Measurements from ENCODE around the gene KMO.

KMO gene

GRCh38 chr1:241630476-241630875 lies 98.3 kb downstream of the KMO start:
- DNase-seq = no peak
- TF ChIP-seq, protein P1, sequence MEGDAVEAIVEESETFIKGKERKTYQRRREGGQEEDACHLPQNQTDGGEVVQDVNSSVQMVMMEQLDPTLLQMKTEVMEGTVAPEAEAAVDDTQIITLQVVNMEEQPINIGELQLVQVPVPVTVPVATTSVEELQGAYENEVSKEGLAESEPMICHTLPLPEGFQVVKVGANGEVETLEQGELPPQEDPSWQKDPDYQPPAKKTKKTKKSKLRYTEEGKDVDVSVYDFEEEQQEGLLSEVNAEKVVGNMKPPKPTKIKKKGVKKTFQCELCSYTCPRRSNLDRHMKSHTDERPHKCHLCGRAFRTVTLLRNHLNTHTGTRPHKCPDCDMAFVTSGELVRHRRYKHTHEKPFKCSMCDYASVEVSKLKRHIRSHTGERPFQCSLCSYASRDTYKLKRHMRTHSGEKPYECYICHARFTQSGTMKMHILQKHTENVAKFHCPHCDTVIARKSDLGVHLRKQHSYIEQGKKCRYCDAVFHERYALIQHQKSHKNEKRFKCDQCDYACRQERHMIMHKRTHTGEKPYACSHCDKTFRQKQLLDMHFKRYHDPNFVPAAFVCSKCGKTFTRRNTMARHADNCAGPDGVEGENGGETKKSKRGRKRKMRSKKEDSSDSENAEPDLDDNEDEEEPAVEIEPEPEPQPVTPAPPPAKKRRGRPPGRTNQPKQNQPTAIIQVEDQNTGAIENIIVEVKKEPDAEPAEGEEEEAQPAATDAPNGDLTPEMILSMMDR (IDR thresholded peaks at IDR 0.05) = no peak
- Histone ChIP-seq H3K27ac (no peak overlapping the region), H3K4me3 (no peak overlapping the region), H3K9me3 (no peaks in the 10 kb centered on the region), H3K36me3 (peaks cover 0 to 9% (median 4%) of the 10 kb centered on the region in 3 donors), H3K27me3 (no peaks in the 10 kb centered on the region), H3K4me1 (peaks cover 0 to 21% (median 0%) of the 10 kb centered on the region in 4 donors)
- intact Hi-C loops (cut with DNase I; ENCODE audit: low total_unique reads) = no loop called here

- intact Hi-C loops (cut with DNase I; ENCODE audit: low total_unique reads) = no loop called here
- H3K36me3 ChIP-seq = peaks cover 0 to 12% (median 4%) of the 10 kb centered on the region in 3 donors
- TF ChIP-seq, protein P1 (IDR thresholded peaks at IDR 0.05) = no peak
- peaks cover 0 to 21% (median 0%) of the 10 kb centered on the region in 4 donors for H3K4me1 ChIP-seq
- H3K4me3 ChIP-seq = no peak overlapping the region
- no peaks in the 10 kb centered on the region for H3K27me3 ChIP-seq
- DNase-seq = no peak
- H3K27ac ChIP-seq = no peak overlapping the region
- no peaks in the 10 kb centered on the region for H3K9me3 ChIP-seq
Measured at GRCh38 chr1:241630899-241631298, 98.7 kb downstream of the KMO start.

DNA sequence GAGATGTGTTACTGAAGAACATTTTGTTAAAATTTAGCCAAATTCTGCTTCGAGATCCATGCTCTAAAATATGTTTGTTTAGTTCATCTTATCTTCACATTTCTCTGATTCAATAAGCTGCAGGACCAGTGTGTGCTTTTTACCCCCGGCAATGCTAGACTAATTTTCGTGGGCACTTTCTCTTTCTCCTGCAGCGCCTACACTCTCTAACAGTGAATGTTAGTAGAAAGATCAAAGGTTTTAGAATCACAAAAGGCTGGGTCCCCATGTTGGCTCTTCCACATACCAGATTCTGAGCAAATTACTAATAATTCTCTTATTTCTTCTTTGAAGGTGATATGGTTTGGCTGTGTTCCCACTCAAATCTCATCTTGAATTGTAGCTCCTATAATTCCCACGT lies 99.5 kb downstream of the KMO start:
- intact Hi-C loops (cut with DNase I; ENCODE audit: low total_unique reads) = no loop called here
- DNase-seq = no peak
- TF ChIP-seq, protein P1 (IDR thresholded peaks at IDR 0.05) = no peak
- Histone ChIP-seq H3K9me3 (no peaks in the 10 kb centered on the region), H3K27ac (no peak overlapping the region), H3K27me3 (no peaks in the 10 kb centered on the region), H3K4me1 (peaks cover 0 to 25% (median 0%) of the 10 kb centered on the region in 4 donors), H3K36me3 (peaks cover 0 to 12% (median 4%) of the 10 kb centered on the region in 3 donors), H3K4me3 (no peak overlapping the region)

DNA sequence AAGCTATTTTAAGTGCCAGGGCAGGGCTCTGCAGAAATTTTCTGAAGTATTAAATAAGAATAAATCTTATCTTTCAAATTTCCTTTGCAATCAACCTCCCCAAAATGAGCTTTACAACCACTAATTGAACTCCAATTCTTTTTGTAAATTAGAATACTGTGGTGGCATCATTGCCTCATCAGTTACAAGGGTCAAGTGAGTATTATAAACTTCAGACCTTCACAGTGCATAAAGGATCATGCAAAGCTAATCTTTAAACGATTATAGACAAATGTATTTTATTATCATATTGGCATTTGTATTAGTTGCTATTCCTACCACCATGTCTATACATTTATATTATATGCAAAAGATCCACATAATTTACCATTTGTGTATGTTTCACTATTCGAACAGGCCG lies 100.8 kb downstream of the KMO start:
- H3K9me3 ChIP-seq = no peaks in the 10 kb centered on the region
- no peak overlapping the region for H3K4me3 ChIP-seq
- TF ChIP-seq, protein P1 (IDR thresholded peaks at IDR 0.05) = no peak
- peaks cover 0 to 12% (median 4%) of the 10 kb centered on the region in 3 donors for H3K36me3 ChIP-seq
- no peak for DNase-seq
- intact Hi-C loops (cut with DNase I; ENCODE audit: low total_unique reads) = no loop called here
- no peak overlapping the region for H3K27ac ChIP-seq
- no peaks in the 10 kb centered on the region for H3K27me3 ChIP-seq
- H3K4me1 ChIP-seq = peaks cover 0 to 31% (median 5%) of the 10 kb centered on the region in 4 donors

DNA sequence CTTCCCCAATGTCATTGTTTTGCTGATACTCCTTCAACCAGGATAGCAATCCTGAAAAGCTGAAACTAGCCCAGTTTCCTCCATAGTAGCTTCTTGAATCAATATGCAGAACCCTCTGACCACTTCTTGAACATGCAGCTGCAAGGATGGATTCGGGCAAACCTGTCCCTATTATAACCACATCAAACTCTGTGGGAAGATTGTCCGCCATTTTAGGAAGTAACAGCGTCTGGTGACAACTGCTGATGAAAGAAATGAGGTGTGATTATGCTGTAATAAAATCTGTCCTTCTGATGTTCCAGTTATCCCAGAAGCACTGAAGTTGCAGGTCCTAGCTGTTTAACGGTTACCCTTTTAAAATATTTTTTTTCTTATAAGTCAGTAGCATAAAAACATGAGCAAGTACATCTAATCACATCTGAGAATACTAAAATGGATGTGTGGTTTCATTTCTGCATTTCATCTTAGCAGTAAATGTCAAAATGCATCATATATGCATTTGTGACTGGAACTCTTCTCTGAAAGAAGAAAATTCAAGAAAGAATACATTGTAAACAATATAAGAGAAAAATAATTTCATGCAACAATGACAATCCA lies 103.5 kb downstream of the KMO start:
- Histone ChIP-seq H3K9me3 (no peaks in the 10 kb centered on the region), H3K4me3 (no peak overlapping the region), H3K36me3 (peaks cover 0 to 12% (median 4%) of the 10 kb centered on the region in 3 donors), H3K4me1 (peaks cover 0 to 28% (median 16%) of the 10 kb centered on the region in 4 donors), H3K27ac (no peak overlapping the region), H3K27me3 (no peaks in the 10 kb centered on the region)
- TF ChIP-seq, protein P1 (IDR thresholded peaks at IDR 0.05) = no peak
- intact Hi-C loops (cut with DNase I; ENCODE audit: low total_unique reads) = no loop called here
- no peak for DNase-seq

Measured in tibial artery (tissue), 4 donors.